ENCODE data around the gene NMRK1. TPM values are rescaled to one million over a fixed set of nuclear protein-coding genes. Genes with fewer than 3 reads are reported as not detected.

The NMRK1 gene
- total RNA-seq, 1 donor from 2014 or later: 42.2 TPM

Other genes starting within 250 kb of the NMRK1 start
- 2.6 TPM for gene TRPM6, start 200.2 kb downstream of the NMRK1 start, total RNA-seq
- gene C9orf40, start 135.2 kb downstream of the NMRK1 start, total RNA-seq: 3.2 TPM
- gene CARNMT1, start 59.9 kb downstream of the NMRK1 start, total RNA-seq: 26.9 TPM
- gene OSTF1, start 359 bp upstream of the NMRK1 start, total RNA-seq: 49.7 TPM

Data from ureter (tissue), 1 donor.